Esophagus squamous epithelium (tissue), 5 donors: ENCODE data around the gene CDH19. TPM values are rescaled to one million over a fixed set of nuclear protein-coding genes. Genes with fewer than 3 reads are reported as not detected.

Experiments used
- DNase-seq: peaks from one replicate; lab custom pipeline; 2025; lab: John Stamatoyannopoulos, UW
- H3K27ac ChIP-seq, 4 donors: fragments of 200-600 bp; sonication (generic); one replicate each; pipeline ENCODE4 v1.5.1; 2016 to 2019; ENCODE audit warnings: mild to moderate bottlenecking in 1 of 4
- H3K27me3 ChIP-seq, 4 donors: fragments of 200-600 bp; sonication (generic); 1 replicate in 3 of 4; 2 replicates in 1 of 4; pipeline versions ENCODE4 v1.5.1 to v1.6.0; 2017 to 2021; ENCODE audit warnings: antibody characterized with exemption in 1 of 4
- H3K36me3 ChIP-seq, 3 donors: fragments of 200-600 bp; sonication (generic); one replicate each; pipeline ENCODE4 v1.5.1; 2016 to 2019
- H3K4me1 ChIP-seq, 3 donors: fragments of 200-600 bp; sonication (generic); one replicate each; pipeline ENCODE4 v1.5.1; 2017 to 2019
- H3K4me3 ChIP-seq, 4 donors: fragments of 200-600 bp; sonication (generic); 1 replicate in 3 of 4; 2 replicates in 1 of 4; pipeline ENCODE4 v1.5.1; 2016 to 2019; ENCODE audit warnings: mild to moderate bottlenecking in 2 of 4, moderate library complexity in 1 of 4
- H3K9me3 ChIP-seq, 3 donors: fragments of 200-600 bp; sonication (generic); one replicate each; pipeline ENCODE4 v1.5.1; 2016 to 2019
- CTCF ChIP-seq, 6 experiments: fragments of 450-650 bp in 4 of 6; fragments of 200-600 bp in 2 of 6; sonication (generic) in 2 of 6; IDR thresholded peaks; one replicate each; pipeline ENCODE4 v1.5.1; 2016 to 2019; ENCODE audit warnings: antibody characterized with exemption in 6 of 6, mild to moderate bottlenecking in 4 of 6, moderate library complexity in 4 of 6
- POLR2A ChIP-seq, 4 donors: fragments of 450-650 bp; IDR thresholded peaks; one replicate each; pipeline ENCODE4 v1.6.1; 2017; ENCODE audit warnings: antibody characterized with exemption in 4 of 4, mild to moderate bottlenecking in 4 of 4, moderate library complexity in 3 of 4
- WGBS, 2 donors: methylation state at CpG; one replicate each; pipeline ENCODE4 v1.1.5; 2018; 5-methylcytosine and 5-hydroxymethylcytosine counted together
- intact Hi-C: fragments of 100-400 bp; cut with DNase I; formaldehyde crosslinking; loops from one replicate; pipeline ENCODE4 v1.15.0; 2022
- total RNA-seq, 4 donors: library from RNA; depleted of rRNA; stranded (reverse); fragments of >200 nt; gene quantifications; one replicate each; pipeline ENCODE4 v1.1.0, GENCODE V29; 2016
- donor health status: DM: yes; HTN: yes; CAD: no.

Gene CDH19
- total RNA-seq, 4 donors from 2014 or later = 0.38 to 3.6 (median 1.9) TPM

GRCh38 chr18:66534110-66534509, 69.8 kb downstream of the CDH19 start:
- Histone ChIP-seq H3K36me3 (no peaks in the 10 kb centered on the region), H3K4me3 (no peak overlapping the region), H3K27ac (no peak overlapping the region), H3K9me3 (no peaks in the 10 kb centered on the region), H3K27me3 (no peaks in the 10 kb centered on the region), H3K4me1 (no peaks in the 10 kb centered on the region)
- intact Hi-C loops = no loop called here
- no peak for DNase-seq
- no peak for TF ChIP-seq CTCF (IDR thresholded peaks at IDR 0.05)
- TF ChIP-seq POLR2A (IDR thresholded peaks at IDR 0.05) = no peak
- 52 to 62% methylated on average over 4 of the region's 4 CpGs for WGBS, 2 donors

- WGBS, 2 donors = 12 to 20% methylated on average over 1 of the region's 1 CpG
Measured at GRCh38 chr18:66533693-66534092, 70.2 kb downstream of the CDH19 start.

GRCh38 chr18:66523219-66523991, 80.5 kb downstream of the CDH19 start:
- no peak overlapping the region for H3K27ac ChIP-seq
- TF ChIP-seq POLR2A (IDR thresholded peaks at IDR 0.05) (no peak), CTCF (IDR thresholded peaks at IDR 0.05) (no peak)
- no peaks in the 10 kb centered on the region for H3K27me3 ChIP-seq
- intact Hi-C loops = no loop called here
- 80 to 81% methylated on average over 8 to 12 of the region's 18 CpGs for WGBS, 2 donors
- no peak overlapping the region for H3K4me3 ChIP-seq
- H3K9me3 ChIP-seq = no peaks in the 10 kb centered on the region
- H3K36me3 ChIP-seq = no peaks in the 10 kb centered on the region
- no peaks in the 10 kb centered on the region for H3K4me1 ChIP-seq
- no peak for DNase-seq

More at GRCh38 chr18:66533693-66534092, 70.2 kb downstream of the CDH19 start:
- no peak for DNase-seq
- no peak overlapping the region for H3K27ac ChIP-seq
- H3K9me3 ChIP-seq = no peaks in the 10 kb centered on the region
- no peaks in the 10 kb centered on the region for H3K4me1 ChIP-seq
- H3K36me3 ChIP-seq = no peaks in the 10 kb centered on the region
- H3K27me3 ChIP-seq = no peaks in the 10 kb centered on the region
- intact Hi-C loops = no loop called here
- no peak overlapping the region for H3K4me3 ChIP-seq
- no peak for TF ChIP-seq CTCF (IDR thresholded peaks at IDR 0.05)
- no peak for TF ChIP-seq POLR2A (IDR thresholded peaks at IDR 0.05)

- H3K9me3 ChIP-seq = no peaks in the 10 kb centered on the region
- H3K27me3 ChIP-seq = no peaks in the 10 kb centered on the region
- H3K4me1 ChIP-seq = no peaks in the 10 kb centered on the region
- H3K36me3 ChIP-seq = no peaks in the 10 kb centered on the region
- no peak overlapping the region for H3K4me3 ChIP-seq
- 65 to 71% methylated on average over 1 of the region's 1 CpG for WGBS, 2 donors
- intact Hi-C loops = no loop called here
- no peak overlapping the region for H3K27ac ChIP-seq
- DNase-seq = no peak
- TF ChIP-seq POLR2A (IDR thresholded peaks at IDR 0.05) (no peak), CTCF (IDR thresholded peaks at IDR 0.05) (no peak)
Measured at GRCh38 chr18:66513996-66514395, 89.9 kb downstream of the CDH19 start.

- DNase-seq = no peak
- no peak for TF ChIP-seq CTCF (IDR thresholded peaks at IDR 0.05)
- TF ChIP-seq POLR2A (IDR thresholded peaks at IDR 0.05) = no peak
- H3K27me3 ChIP-seq = no peaks in the 10 kb centered on the region
- no peaks in the 10 kb centered on the region for H3K9me3 ChIP-seq
- no peaks in the 10 kb centered on the region for H3K4me1 ChIP-seq
- intact Hi-C loops = no loop called here
- H3K27ac ChIP-seq = no peak overlapping the region
- H3K36me3 ChIP-seq = no peaks in the 10 kb centered on the region
- no peak overlapping the region for H3K4me3 ChIP-seq
Measured at GRCh38 chr18:66511792-66512191, 92.1 kb downstream of the CDH19 start.
